Fibroblast of lung (primary cell): ENCODE data around the gene TRAF6. TPM values are rescaled to one million over a fixed set of nuclear protein-coding genes. Genes with fewer than 3 reads are reported as not detected.

Experiments
- DNase-seq, 2 donors: peaks; one replicate each; pipeline versions ENCODE4 v3.0.0 to v3.0.0-alpha.2; 2010; ENCODE audit warnings: low read depth in 2 of 2
- H2AFZ ChIP-seq: 2 replicates; pipeline ENCODE4 v1.5.1; 2012; ENCODE audit warnings: low read length, control low read depth, inconsistent platforms
- H3K27ac ChIP-seq: 2 replicates; pipeline ENCODE4 v1.5.1; 2011; ENCODE audit warnings: low read length, control low read depth; ENCODE audit not compliant: insufficient read depth
- H3K27me3 ChIP-seq: 2 replicates; pipeline ENCODE4 v1.5.1; 2011; ENCODE audit warnings: mild to moderate bottlenecking, low read length; ENCODE audit not compliant: control insufficient read depth, insufficient read depth
- H3K36me3 ChIP-seq: 2 replicates; pipeline ENCODE4 v1.5.1; 2011; ENCODE audit warnings: low read length; ENCODE audit not compliant: control insufficient read depth, insufficient read depth
- H3K4me1 ChIP-seq: 2 replicates; pipeline ENCODE4 v1.5.1; 2011; ENCODE audit warnings: low read length; ENCODE audit not compliant: control insufficient read depth, insufficient read depth; ENCODE audit errors: extremely low read depth
- H3K4me2 ChIP-seq: 2 replicates; pipeline ENCODE4 v1.5.1; 2011; ENCODE audit warnings: low read length, control low read depth; ENCODE audit not compliant: insufficient read depth; ENCODE audit errors: extremely low read depth
- H3K4me3 ChIP-seq, 4 experiments: fragments of 200-600 bp in 1 of 4; sonication (generic) in 1 of 4; replicated peaks in 1 of 4; 2 replicates each; pipeline ENCODE4 v1.5.1; 2011 to 2016; ENCODE audit warnings: low read length in 4 of 4, low read depth in 3 of 4, mild to moderate bottlenecking in 3 of 4, control low read depth in 2 of 4, inconsistent platforms in 1 of 4, mixed read lengths in 1 of 4; ENCODE audit not compliant: insufficient read depth in 1 of 4; ENCODE audit errors: control extremely low read depth in 1 of 4
- H3K79me2 ChIP-seq: 2 replicates; pipeline ENCODE4 v1.5.1; 2012; ENCODE audit warnings: mild to moderate bottlenecking, low read length, inconsistent platforms; ENCODE audit not compliant: control insufficient read depth, insufficient read depth
- H3K9ac ChIP-seq: 2 replicates; pipeline ENCODE4 v1.5.1; 2011; ENCODE audit warnings: mild to moderate bottlenecking, low read length, control low read depth; ENCODE audit not compliant: insufficient read depth
- H3K9me3 ChIP-seq: 2 replicates; pipeline ENCODE4 v1.5.1; 2012; ENCODE audit warnings: low read depth, low read length; ENCODE audit not compliant: control insufficient read depth, insufficient read depth
- H4K20me1 ChIP-seq: 2 replicates; pipeline ENCODE4 v1.5.1; 2011; ENCODE audit warnings: low read length; ENCODE audit not compliant: control insufficient read depth, insufficient read depth; ENCODE audit errors: extremely low read depth
- EZH2 ChIP-seq: IDR thresholded peaks from 2 replicates; pipeline ENCODE4 v1.5.1; 2012; ENCODE audit warnings: low read length, control low read depth, mild to moderate bottlenecking; ENCODE audit errors: missing control alignments
- polyA plus RNA-seq, 2 donors: library from polyadenylated mRNA; depleted of rRNA in 1 of 2; stranded (reverse) in 1 of 2; unstranded in 1 of 2; fragments of >200 nt; gene quantifications; 2 replicates each; pipeline ENCODE4 v1.2.1, GENCODE V29; 2011 to 2012; ENCODE audit warnings: missing spikeins in 1 of 2
- total RNA-seq: library from RNA; depleted of rRNA; stranded (reverse); fragments of >200 nt; gene quantifications from 2 replicates; pipeline ENCODE4 v1.2.1, GENCODE V29; 2014
- TF ChIP-seq, protein P1 (sequence below), 2 donors: IDR thresholded peaks in 1 of 2; conservative IDR thresholded peaks in 1 of 2; 1 replicate in 1 of 2; 2 replicates in 1 of 2; pipeline ENCODE4 v1.5.1; 2011 to 2012; ENCODE audit warnings: low read length in 2 of 2, control low read depth in 1 of 2, inconsistent platforms in 1 of 2, low read depth in 1 of 2, mild to moderate bottlenecking in 1 of 2

TRAF6 gene
- total and polyA plus RNA-seq, 2 donors (not counting 1 experiment from before 2014, with no cell fraction given): 6.6 to 9.0 TPM

- no peaks in the 10 kb centered on the region for H3K79me2 ChIP-seq
- H3K36me3 ChIP-seq: peaks cover 6% of the 10 kb centered on the region
- no peaks in the 10 kb centered on the region for H4K20me1 ChIP-seq
- no peak overlapping the region for H3K4me3 ChIP-seq
- H3K9me3 ChIP-seq: no peaks in the 10 kb centered on the region
- TF ChIP-seq, protein P1, sequence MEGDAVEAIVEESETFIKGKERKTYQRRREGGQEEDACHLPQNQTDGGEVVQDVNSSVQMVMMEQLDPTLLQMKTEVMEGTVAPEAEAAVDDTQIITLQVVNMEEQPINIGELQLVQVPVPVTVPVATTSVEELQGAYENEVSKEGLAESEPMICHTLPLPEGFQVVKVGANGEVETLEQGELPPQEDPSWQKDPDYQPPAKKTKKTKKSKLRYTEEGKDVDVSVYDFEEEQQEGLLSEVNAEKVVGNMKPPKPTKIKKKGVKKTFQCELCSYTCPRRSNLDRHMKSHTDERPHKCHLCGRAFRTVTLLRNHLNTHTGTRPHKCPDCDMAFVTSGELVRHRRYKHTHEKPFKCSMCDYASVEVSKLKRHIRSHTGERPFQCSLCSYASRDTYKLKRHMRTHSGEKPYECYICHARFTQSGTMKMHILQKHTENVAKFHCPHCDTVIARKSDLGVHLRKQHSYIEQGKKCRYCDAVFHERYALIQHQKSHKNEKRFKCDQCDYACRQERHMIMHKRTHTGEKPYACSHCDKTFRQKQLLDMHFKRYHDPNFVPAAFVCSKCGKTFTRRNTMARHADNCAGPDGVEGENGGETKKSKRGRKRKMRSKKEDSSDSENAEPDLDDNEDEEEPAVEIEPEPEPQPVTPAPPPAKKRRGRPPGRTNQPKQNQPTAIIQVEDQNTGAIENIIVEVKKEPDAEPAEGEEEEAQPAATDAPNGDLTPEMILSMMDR (conservative IDR thresholded peaks at IDR 0.05 in 1 of 2, IDR thresholded peaks at IDR 0.05 in 1 of 2; ENCODE audit: low read depth in 1 of 2, low read length in 2 of 2): no peak
- TF ChIP-seq EZH2: no peak
- H3K27ac ChIP-seq: no peak overlapping the region
- no peaks in the 10 kb centered on the region for H3K27me3 ChIP-seq
- DNase-seq: no peak
- no peak overlapping the region for H3K4me2 ChIP-seq
- H2AFZ ChIP-seq: no peak overlapping the region
- no peaks in the 10 kb centered on the region for H3K4me1 ChIP-seq
- H3K9ac ChIP-seq: no peak overlapping the region
Measured at GRCh38 chr11:36490026-36490806, 19.9 kb downstream of the TRAF6 start.

- no peak overlapping the region for H2AFZ ChIP-seq
- H4K20me1 ChIP-seq: no peaks in the 10 kb centered on the region
- peaks cover 6% of the 10 kb centered on the region for H3K36me3 ChIP-seq
- H3K4me1 ChIP-seq: no peaks in the 10 kb centered on the region
- TF ChIP-seq, protein P1 (conservative IDR thresholded peaks at IDR 0.05 in 1 of 2, IDR thresholded peaks at IDR 0.05 in 1 of 2; ENCODE audit: low read depth in 1 of 2, low read length in 2 of 2): no peak
- TF ChIP-seq EZH2: no peak
- no peaks in the 10 kb centered on the region for H3K9me3 ChIP-seq
- H3K27me3 ChIP-seq: no peaks in the 10 kb centered on the region
- no peak overlapping the region for H3K4me2 ChIP-seq
- H3K27ac ChIP-seq: no peak overlapping the region
- no peak for DNase-seq
- no peaks in the 10 kb centered on the region for H3K79me2 ChIP-seq
- H3K4me3 ChIP-seq: no peak overlapping the region
- H3K9ac ChIP-seq: no peak overlapping the region
Measured at GRCh38 chr11:36488096-36488495, 22.0 kb downstream of the TRAF6 start.

DNA sequence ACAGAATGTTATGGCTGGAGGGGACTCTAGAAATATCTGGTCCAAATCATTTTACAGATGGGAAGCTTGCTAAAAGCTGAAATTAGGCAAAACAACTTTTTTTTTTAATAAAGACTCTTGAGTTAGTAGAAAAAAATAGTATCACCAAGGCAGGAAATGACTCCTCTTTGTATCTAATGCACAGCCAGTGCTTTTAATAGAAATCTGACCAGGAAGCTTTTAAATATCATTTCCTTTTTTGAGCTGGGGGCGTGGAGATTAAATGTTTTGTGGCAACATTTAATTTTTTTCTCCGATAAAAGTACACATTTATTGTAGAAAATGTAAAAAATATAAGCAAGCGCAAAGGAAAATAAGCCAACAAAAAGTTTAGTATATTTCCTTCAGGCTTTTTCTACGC, 22.5 kb downstream of the TRAF6 start:
- Histone ChIP-seq H2AFZ (no peak overlapping the region), H3K4me1 (no peaks in the 10 kb centered on the region), H3K4me3 (no peak overlapping the region), H3K27ac (no peak overlapping the region), H3K9me3 (no peaks in the 10 kb centered on the region), H3K4me2 (no peak overlapping the region), H3K27me3 (no peaks in the 10 kb centered on the region), H4K20me1 (no peaks in the 10 kb centered on the region), H3K79me2 (no peaks in the 10 kb centered on the region), H3K9ac (no peak overlapping the region), H3K36me3 (peaks cover 6% of the 10 kb centered on the region)
- TF ChIP-seq, protein P1 (conservative IDR thresholded peaks at IDR 0.05 in 1 of 2, IDR thresholded peaks at IDR 0.05 in 1 of 2; ENCODE audit: low read depth in 1 of 2, low read length in 2 of 2): no peak
- DNase-seq: no peak
